AG20443 (cell line): ENCODE measurements around the gene GRM1.

ENCODE experiments used
- DNase-seq: peaks from one replicate; pipeline ENCODE4 v3.0.0; 2012; ENCODE audit warnings: low spot score, mixed read lengths

The GRM1 gene

GRCh38 chr6:146369866-146370265 lies 341.0 kb downstream of the GRM1 start:
- no peak for DNase-seq

DNA sequence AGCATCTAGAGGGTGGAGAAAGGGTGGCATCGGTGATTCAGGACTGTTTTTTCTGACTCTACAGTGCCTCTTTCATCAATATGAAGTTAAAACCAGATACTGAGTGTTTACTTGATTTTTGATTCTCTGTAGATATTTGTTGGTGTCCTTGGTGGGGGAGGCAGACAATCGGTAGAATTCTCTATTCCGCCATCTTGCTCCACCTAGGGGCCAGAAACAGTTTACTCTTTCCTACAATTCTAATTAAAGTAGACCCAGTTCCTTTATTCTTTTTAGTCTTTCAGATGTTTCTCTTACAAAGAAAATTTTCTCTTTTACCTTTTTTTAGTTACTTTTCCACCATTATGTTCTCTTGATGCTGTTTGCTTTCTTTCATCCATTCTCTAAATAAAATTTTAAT lies 352.6 kb downstream of the GRM1 start:
- DNase-seq, result no peak

DNA sequence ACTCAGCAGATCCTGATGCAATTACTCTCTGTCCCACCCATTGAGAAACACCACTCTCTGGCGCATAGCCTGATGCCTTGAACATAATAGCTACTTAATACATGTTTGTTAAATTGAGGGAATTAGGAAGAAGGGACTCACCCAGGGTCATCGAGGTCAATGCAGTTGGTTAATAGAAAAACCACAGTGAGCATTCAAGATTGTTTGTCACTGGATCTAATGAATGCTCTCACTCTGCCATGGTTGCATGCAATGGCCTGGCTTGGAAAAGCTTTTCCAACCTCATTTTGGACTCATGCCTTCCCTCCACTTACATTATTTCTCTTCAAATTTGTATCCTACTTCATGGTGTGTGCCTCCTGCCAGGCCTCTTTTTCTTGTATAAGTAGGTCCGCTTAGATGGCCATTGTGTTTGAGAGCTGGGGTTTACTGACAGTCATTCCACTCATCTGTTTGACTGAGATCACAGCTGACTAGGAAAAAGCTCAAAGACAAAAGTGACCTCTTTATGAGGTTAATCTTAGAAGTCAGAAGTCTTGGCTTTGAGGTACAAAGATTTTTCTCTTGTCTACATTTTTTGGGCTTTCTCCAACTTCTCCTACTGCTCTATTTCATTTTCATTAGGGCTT lies 360.0 kb downstream of the GRM1 start:
- DNase-seq, result no peak

GRCh38 chr6:146389740-146390139 lies 360.9 kb downstream of the GRM1 start:
- DNase-seq, result no peak

DNA sequence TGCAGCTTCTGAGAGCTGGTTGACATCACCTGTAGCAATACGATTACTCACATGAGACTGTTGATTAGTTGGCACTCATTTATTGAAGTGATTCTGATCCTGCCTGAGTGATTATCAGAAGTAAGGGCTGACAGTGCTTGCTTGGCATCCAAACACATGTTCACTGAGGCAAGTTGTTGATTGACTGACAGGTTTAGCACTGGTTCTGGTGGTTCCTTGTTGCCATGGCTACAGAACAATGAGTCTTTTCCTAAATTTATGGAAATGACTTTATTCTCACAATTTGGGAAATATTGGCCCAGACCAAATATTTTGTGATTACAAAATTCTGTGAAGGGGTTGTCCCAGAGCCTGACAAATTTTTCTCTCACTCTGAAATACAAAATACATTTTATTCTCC lies 368.8 kb downstream of the GRM1 start:
- DNase-seq, result no peak

DNA sequence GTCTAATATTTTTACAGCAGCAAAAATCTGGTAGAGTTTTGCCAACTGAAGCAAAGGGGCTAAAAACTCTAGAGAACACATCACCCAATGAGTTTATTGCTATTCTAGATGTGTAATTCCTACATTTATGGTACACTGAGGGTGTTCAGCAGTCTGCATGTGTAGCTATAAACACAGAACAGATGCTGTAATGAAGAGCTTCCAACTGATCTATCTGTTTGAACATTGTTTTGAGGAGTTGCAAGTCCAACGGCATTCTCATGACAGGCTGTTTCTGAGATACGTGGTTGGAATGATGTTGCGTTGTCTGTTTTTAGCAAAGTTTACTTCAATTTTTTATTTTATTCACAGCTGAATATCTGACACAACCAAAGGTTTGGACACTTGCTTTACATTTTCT lies 373.6 kb downstream of the GRM1 start:
- no peak for DNase-seq

DNA sequence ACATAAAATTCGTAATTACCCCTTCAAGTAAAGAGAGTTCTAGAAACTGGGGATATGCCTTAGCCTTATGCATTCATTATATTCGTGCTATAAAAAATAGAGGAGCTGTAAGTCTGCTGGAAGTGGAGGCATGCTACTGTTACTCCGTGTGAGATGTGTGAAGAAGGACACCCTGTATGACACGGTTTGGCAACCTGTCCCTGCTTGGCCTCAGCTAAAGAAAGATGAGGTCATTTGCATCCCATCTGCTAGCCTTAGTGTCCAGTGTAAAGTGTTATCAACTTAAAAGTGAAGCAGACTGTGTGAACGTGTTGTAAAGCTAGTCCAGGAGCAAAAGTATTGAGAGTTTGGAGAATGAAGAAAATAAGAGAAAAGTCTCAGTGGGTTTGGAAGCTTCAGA lies 379.7 kb downstream of the GRM1 start:
- DNase-seq, result no peak

DNA sequence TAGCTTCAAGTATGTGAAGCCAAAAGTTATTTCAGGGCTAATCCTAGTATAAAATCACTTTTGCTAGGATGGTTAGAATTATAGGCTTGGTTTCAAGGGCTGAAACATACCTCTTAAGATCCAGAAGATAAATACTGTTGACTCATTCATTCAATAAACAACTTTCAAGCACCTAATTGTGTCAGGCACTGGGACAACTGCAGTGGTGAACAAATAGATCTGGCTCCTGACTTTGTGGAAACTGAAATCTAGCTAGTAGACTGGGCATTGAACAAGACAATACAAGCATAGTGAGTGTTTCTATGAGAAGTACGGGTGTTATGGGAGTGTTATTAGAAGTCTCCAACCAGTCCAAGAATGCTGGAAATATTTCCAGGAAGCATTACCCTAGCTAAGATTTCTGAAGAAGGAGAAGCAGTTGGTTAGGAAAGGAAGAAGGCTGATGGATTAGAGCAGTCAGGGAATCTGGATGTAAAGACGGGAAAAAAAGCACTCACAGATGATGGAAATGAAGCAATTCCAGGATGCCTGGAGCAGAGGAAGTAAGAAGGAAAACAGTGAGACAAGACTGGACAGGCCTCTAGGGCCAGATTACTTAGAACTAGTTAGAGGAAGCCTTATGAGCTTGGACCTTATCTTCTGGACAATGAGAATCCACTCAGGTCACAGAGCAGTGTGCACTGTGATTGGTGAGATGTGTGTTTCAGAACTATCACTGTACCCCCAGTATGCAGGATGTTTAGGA lies 382.2 kb downstream of the GRM1 start:
- no peak for DNase-seq

- DNase-seq, result no peak
Measured at GRCh38 chr6:146419576-146419975, 390.7 kb downstream of the GRM1 start.

GRCh38 chr6:146420255-146420654 lies 391.4 kb downstream of the GRM1 start:
- no peak for DNase-seq

- no peak for DNase-seq
Measured at GRCh38 chr6:146422789-146423375, 394.0 kb downstream of the GRM1 start.

DNA sequence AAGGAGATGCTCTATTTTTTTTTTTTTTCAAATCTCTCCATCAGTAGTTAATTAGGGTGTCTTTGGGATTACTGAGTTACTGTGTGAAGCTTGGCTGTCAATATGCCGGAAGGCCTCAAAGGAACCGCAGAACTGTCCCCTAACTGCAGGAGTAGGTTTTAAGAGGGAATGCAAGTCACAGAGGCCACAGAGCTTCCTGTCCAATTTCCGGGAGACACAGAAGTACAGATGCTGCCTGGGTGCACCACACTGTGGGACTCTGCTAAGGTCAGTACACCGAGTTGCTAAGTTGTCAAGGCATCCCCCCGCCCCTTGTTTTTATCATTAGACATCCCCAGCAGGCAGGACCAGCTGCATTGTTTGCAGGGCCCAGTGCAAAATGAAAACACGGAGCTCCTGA lies 394.6 kb downstream of the GRM1 start:
- no peak for DNase-seq

- no peak for DNase-seq
Measured at GRCh38 chr6:146426516-146426915, 397.7 kb downstream of the GRM1 start.

DNA sequence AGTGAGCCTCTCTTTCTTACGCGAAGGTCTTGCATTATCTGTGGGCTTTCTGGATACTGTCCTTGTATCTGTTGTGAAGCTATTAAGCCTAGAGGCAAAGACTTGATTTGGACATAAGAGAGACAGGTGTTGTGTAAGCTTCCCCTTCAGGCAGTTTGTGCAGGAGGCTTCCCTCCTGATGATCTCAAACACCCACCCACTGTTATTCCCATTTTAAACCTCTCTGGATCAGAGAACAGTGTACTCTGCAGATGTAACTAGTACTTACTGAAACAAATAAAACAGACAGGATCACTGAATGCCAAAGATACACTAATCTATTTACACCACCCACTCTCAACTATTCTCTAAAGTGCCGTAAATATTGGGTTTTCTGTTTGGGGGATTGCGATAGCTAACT lies 401.0 kb downstream of the GRM1 start:
- DNase-seq, result no peak

- peak; percentile 46 for DNase-seq
Measured at GRCh38 chr6:146433881-146434731, 405.2 kb downstream of the GRM1 start.

DNA sequence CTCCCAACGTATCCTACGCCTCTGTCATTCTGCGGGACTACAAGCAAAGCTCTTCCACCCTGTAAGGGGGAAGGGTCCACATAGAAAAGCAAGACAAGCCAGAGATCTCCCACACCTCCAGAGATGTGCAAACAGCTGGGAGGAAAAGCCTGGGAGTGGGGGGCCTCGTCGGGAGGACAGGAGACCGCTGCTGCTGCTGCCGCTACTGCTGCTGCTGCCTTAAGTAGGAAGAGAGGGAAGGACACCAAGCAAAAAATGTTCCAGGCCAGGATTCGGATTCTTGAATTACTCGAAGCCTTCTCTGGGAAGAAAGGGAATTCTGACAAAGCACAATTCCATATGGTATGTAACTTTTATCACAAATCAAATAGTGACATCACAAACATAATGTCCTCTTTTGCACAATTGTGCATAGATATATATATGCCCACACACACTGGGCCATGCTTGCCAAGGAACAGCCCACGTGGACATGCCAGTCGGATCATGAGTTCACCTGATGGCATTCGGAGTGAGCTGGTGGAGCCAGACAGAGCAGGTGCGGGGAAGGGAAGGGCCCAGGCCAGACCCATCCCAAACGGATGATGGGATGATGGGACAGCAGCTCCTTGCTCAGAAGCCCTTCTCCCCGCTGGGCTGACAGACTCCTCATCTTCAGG lies 406.0 kb downstream of the GRM1 start:
- DNase-seq, result no peak

GRCh38 chr6:146441907-146442306 lies 413.0 kb downstream of the GRM1 start:
- no peak for DNase-seq

DNA sequence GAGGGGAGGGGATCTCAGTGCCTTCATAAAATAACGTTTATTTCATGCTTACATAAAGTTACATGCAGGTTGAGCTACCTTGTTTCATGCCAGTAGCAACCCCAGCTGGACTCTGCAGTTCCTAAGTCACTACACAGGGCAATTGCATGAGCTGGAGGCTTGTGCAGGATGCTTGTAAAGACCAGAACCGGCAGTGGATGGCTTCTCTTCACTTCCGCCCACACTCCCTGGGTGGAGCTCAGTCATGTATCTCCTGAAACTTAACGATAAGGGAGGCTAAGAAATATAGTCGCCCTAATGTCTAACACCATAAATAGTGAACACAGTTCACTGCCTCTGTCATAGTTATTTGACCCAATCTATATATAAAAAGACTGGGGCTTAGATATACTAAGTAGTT lies 415.3 kb downstream of the GRM1 start:
- DNase-seq, result no peak

DNA sequence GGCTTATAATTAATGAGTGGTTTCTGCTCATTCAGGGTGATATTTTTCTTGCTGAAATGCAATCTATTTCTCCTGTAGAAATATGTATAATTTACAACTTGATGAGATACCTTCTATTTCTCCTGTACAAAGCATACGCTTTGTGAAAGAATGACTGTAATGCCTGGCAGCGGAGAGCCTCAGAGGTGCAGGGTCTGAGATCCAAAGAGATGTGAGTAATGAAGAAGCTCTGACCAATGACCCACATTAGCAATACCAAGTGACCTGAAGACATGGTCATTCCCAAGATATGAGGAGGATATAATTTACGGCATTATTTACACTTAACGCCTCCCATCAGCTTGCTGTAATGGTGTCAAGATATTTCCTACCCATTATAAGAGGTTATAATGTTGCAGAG lies 416.4 kb downstream of the GRM1 start:
- DNase-seq, result no peak

GRCh38 chr6:146456886-146457285 lies 428.0 kb downstream of the GRM1 start:
- no peak for DNase-seq

- no peak for DNase-seq
Measured at GRCh38 chr6:146460941-146461340, 432.1 kb downstream of the GRM1 start.

DNA sequence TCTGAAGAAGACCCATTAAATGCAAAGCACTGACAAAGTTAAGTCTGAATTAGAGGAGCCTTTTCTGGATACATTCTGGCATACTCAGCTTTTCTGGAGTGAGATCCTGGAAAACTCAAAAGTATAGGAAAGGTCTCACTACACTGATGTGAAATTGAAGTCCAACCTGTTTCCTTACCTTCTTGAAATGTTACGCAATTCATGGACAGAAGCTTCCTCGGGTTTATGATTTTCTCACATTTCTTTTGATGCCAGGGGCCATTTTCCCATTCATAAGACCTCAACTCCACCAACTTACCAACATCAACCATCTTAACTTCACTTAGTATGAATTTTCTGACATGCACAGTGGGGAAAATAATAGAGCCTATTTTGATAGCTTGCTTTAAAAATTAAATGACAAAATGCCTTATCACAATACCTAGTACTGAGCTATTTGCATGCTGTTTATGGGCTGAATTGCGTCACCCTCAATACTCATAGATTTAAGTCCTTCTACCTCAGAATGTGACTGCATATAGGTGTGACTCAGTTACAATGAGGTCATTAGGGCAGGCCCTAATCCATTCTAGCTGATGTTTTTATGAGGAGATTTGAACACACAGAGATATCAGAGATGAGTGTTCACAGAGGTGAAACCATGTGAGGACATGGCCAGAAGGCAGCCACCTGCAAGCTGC lies 441.4 kb downstream of the GRM1 start:
- DNase-seq, result no peak
